AG09319 (cell line): ENCODE data around the gene FLNB.

Experiments
- DNase-seq: peaks from one replicate; pipeline ENCODE4 v3.0.0-alpha.2; 2010; ENCODE audit warnings: low read depth; ENCODE audit errors: extremely low read depth
- TF ChIP-seq, protein P1 (sequence below): IDR thresholded peaks from 2 replicates; pipeline ENCODE4 v1.5.1; 2011; ENCODE audit warnings: low read depth, mild to moderate bottlenecking, inconsistent platforms, low read length, moderate library complexity

Gene FLNB

GRCh38 chr3:58122936-58123700 lies 114.9 kb downstream of the FLNB start:
- DNase-seq, result no peak
- TF ChIP-seq, protein P1, sequence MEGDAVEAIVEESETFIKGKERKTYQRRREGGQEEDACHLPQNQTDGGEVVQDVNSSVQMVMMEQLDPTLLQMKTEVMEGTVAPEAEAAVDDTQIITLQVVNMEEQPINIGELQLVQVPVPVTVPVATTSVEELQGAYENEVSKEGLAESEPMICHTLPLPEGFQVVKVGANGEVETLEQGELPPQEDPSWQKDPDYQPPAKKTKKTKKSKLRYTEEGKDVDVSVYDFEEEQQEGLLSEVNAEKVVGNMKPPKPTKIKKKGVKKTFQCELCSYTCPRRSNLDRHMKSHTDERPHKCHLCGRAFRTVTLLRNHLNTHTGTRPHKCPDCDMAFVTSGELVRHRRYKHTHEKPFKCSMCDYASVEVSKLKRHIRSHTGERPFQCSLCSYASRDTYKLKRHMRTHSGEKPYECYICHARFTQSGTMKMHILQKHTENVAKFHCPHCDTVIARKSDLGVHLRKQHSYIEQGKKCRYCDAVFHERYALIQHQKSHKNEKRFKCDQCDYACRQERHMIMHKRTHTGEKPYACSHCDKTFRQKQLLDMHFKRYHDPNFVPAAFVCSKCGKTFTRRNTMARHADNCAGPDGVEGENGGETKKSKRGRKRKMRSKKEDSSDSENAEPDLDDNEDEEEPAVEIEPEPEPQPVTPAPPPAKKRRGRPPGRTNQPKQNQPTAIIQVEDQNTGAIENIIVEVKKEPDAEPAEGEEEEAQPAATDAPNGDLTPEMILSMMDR, result no peak

DNA sequence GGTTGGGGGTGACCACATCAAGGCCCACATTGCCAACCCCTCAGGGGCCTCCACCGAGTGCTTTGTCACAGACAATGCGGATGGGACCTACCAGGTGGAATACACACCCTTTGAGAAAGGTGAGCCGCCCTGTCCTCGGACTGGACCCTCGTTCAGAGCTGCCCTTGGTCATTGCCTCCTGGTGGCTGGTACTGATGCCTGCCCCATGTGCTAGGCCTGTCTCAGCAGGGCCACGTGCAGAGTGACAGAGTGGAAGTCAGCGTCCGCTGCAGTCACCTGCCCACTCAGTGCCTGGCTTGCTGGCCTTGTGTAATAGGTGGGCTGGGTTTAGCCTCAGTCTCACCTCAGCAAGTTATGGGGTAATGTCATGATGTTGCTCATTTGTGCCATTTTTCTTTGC lies 116.2 kb downstream of the FLNB start:
- no peak for DNase-seq
- TF ChIP-seq, protein P1, result no peak

GRCh38 chr3:58129041-58129770 lies 121.0 kb downstream of the FLNB start:
- TF ChIP-seq, protein P1, result no peak
- no peak for DNase-seq

DNA sequence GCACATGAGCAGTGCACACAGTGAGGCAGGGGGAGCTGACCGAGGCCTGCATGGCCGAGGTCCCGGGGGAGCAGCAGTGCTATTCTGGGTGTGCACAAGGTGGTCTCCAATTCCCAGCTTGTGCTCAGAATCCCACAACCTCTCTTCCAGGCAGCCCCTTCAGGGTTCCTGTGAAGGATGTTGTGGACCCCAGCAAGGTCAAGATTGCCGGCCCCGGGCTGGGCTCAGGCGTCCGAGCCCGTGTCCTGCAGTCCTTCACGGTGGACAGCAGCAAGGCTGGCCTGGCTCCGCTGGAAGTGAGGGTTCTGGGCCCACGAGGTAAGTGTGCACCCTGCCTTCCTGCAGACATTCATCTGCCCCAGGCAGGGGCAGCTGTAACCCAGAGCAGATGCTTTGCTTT lies 122.4 kb downstream of the FLNB start:
- DNase-seq, result no peak
- TF ChIP-seq, protein P1, result no peak

DNA sequence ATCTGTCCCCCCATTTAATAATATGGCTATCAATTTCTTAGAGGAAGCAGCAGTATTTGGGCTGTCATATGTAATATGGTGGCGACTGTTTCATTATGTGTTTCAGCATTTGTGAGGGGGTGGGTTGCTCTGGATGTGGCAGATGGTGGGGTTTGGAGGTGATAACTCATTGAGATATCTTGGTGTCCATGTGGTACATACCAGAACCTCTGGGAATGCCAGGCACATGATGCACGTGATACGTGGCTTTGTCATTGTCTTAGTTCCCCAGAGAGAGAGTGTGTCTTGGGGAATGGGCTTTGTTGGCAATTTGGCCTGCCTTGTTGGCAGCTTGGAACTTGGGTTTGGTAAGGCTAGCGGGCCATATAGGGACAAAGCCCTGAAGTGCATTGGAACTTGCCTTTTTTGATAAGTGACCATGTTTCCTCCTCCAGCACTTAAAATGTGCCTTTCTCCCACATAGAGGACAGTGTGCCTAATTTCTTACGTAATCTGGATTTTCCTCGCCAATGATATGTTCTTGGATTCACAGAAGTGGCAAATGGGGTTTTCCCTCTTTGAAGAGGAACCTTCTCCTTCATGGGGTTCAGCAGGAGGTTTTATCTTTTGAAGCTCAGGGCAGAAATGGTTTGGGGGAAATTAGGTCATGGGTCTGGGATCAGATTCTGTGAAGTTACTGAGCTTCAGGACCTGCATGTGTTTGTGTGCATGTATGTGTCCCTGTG lies 123.0 kb downstream of the FLNB start:
- TF ChIP-seq, protein P1, result no peak
- DNase-seq, result no peak

DNA sequence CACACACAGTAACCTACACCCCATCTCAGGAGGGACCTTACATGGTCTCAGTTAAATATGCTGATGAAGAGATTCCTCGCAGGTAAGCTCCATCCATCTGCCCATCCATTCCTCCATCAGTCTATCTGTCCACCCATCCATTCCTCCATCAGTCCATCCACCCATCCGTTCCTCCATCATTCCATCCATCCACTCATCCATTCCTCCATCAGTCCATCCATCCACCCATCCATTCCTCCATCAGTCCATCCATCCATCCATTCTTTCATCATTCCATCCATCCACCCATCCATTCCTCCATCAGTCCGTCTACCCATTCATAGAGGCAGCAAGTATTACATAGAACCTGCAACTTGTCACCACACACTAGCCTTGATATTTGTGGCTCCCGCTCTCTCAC lies 124.6 kb downstream of the FLNB start:
- DNase-seq, result no peak
- TF ChIP-seq, protein P1, result no peak

DNA sequence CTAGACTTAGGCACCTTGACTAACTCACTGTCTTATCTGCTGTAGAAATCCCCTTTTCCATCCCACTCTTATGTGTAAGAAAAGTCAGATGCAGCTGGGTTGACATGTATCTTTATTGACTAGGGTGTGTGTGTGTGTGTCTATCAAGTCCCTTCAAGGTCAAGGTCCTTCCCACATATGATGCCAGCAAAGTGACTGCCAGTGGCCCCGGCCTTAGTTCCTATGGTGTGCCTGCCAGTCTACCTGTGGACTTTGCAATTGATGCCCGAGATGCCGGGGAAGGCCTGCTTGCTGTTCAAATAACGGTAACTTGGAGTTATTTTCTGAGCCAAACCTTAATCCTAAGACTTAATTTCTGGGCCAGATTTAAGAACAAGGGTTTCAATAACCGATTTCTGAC lies 126.2 kb downstream of the FLNB start:
- no peak for DNase-seq
- TF ChIP-seq, protein P1, result no peak
